Stimulated activated CD4-positive, alpha-beta T cell treated with anti-CD3 and anti-CD28 coated beads, Interleukin-2, amount 100 ng/mL, for 24 hours (primary cell): Measurements from ENCODE around the gene FNTB.

ENCODE experiments used
- DNase-seq, 2 donors: peaks; one replicate each; pipeline ENCODE4 v3.0.0-alpha.2; 2020

Gene FNTB

DNA sequence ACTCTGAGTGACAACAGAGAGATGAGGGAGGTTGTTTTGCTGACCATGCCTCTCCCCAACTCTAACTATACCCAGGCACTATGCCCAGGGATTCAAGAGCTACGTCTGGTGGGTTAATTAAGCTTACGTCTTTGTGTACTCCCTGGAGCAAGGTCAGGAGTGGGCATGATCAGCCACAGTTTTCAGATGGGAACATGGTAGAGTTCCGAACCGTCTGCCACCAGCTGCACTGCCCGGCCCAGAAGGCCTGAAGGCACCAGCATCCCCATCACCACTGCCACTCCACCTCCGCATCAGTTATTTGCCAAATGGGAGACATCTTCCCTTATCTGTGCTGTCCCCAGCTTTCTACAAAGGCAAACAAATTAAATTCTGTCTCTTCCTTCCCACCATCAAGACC lies 33.0 kb upstream of the FNTB start:
- no peak for DNase-seq

DNA sequence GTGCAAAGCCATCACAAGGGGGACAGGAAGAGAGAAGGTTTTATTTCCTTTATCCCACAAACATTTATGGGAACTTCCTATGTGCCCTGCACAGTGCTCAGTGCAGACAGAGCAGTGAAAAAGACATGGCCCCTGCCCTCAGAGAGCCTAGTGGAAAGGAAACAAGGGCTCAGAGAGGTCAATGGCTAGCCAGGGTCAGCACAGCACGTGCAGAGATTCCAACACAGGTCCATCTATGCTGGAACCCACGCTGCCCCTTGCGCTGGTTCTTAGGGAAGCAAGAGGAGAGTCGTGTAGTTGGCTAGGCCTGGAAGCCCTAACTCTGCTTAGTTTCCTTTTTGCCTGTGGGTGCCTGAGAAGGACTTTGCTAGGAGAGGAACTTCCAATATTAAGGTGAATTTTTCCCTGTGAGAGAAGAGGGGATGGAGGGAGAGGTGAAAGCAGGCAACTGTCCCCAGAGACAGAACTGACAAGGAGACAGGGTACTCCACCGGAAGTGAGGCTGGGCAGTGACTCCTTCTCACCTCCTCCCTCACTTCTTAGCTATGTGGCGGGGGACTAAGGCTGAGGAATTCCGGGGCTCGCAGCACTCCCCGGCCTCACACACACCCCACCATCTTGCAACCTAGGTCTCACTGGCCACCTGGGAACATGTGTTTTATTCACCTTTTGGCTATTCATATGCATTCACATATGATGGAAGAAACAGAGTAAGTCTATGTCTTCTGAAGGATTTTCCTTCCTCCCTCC lies 32.0 kb upstream of the FNTB start:
- DNase-seq = no peak

DNA sequence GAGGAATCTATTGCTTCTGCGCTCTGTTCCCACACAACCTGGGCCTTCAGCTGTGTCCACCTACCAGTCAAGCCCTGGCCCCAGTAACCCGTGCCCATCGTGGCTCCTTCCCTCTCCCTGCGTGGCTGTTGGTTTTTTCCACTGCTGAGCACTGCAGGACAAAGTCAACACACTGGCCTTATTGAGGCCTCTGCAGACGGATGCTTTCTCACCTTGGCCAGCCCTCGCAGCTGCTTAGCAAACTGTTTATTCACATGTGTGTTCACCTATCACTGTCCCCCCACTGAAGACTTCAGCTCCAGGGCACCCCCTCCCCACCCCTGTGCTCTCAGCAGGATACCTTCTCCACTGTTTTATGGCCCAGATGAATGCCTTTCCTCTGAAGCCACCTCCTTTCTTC lies 31.4 kb upstream of the FNTB start:
- no peak for DNase-seq

DNA sequence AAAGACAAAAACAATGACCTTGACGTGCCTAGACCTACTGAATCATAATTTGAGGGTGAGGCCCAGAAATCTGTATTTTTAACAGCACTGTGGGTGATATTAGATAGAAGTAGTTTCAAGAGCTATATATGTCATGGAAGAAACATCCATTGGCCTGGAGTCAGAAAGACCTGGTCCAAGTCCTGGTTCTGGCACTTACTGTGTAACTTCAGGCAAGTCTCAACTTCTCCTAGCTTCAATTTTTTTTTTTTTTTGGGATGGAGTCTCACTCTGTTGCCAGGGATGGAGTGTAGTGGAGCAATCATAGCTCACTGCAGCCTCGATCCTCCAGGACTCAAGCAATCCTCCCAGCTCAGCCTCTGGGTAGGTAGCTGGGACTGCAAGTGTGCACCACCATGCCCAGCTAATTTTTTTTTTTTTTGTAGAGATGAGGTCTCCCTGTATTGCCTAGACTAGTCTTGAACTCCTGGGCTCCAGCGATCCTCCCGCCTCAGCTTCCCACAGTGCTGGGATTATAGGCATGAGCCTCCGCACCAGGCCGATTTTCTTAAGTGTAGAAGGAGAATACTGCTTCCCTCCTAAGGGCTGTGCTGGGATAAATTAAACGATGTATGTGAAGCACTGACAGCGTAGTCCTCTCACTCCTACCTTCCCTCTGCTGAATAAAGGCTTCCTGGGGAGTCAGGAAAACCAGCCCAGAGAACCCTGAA lies 29.8 kb upstream of the FNTB start:
- no peak for DNase-seq

DNA sequence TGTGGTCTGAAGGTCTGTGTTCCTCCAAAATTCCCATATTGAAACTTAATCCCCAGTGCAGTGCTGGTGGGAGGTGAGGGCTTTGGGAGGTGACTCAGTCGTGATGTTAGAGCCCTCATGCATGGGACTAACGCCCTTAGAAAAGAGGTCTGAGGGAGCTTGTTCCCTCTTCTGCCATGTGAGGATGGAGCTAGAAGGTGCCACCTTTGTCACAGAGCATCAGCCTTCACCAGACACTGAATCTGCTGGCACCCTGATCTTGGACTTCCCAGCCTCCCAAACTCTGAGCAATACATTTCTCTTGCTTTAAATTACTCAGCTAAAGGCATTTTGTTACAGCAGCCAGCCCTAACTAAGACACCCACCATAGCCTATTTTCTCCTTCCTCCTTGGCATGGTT lies 28.5 kb upstream of the FNTB start:
- no peak for DNase-seq

DNA sequence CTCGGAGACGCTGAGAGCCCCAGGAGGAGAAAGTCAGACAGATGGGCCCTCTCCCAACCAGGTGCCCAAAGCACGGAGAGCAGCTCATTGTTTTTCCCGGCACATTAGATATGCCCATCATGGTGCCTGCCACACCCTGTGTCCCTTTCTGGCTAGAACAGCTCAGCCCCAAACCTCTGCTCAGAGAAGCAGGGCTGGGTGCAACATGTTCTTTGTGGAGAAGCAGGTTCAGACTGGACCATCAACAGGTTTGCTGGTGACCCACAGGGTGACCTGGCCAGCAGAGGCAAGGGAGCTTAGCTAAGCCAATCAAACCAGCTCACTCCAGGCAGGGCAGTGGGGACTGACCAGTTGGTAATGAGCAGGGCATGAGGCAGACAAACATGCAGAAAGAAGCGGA lies 28.0 kb upstream of the FNTB start:
- no peak for DNase-seq

DNA sequence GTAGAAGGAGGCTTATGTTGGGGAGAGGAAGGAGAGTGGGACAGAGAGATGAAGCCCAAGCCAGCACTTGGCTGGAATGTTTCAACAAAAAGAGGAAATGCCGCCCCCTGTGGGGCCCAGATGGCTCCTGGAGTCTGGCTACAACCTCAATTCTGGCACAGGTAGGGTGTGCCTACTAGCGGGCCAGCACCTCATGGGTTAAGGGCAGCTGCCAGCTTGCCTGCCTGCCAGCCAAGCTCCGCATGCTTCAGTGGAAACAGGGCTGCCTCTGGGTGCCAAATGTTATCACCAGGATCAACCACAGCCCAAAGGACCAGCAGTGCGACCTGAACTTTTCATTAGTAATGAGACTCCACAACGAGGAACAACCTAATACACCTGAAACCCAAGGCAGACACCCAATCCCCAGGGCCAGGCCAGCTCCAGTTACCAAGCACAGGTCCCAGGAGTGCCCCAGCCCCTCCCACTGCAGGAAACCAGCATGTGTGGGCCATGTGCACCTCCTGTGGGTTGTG lies 25.9 kb upstream of the FNTB start:
- DNase-seq = no peak

DNA sequence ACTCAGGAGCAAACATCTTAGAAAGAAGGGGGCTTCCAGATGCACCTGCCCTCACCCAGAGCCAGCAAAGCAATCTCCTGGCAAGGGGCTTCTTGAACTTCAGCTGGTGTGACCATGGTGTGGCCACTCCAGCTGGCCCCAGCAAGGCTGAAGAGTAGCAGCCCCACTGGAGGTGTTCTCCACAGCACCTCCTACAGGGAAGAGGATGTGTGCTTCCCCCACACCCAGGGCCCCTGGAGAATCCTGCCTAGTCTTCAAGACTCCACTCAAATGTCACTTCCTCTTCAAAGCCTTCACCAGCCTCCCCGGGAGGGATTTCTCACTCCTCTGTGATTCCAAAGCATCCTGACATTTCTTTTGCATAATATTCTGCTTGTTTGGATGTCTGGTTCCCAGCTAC lies 23.1 kb upstream of the FNTB start:
- no peak for DNase-seq

DNA sequence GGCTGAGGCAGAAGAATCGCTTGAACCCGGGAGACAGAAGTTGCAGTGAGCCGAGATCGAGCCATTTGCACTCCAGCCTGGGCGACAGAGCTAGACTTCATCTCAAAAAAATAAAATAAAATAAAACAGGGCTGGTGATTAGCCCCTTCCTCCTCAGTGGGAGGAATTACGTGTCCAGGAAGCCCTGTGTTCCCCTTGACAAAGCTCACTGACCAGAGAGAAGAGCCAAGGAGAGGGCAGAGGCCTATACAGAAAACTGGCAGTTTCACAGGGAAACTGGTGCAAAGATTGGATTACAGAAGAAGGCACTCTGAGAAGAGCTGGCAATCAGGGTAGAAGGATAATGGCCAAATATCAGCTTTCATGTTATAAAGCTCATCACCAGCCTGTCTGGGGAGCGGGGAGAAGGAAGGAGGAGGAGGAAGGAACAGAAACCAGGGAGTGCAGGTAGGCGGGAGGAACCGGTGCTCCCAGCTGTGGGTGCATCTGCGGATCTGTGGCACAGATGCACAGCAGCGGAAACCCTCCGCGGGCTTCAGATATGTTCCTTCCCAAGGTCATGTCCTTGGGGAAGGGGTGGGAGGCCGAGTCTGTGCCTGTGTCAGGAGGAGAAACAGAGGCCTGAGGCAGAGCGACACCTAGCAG lies 21.2 kb upstream of the FNTB start:
- no peak for DNase-seq

DNA sequence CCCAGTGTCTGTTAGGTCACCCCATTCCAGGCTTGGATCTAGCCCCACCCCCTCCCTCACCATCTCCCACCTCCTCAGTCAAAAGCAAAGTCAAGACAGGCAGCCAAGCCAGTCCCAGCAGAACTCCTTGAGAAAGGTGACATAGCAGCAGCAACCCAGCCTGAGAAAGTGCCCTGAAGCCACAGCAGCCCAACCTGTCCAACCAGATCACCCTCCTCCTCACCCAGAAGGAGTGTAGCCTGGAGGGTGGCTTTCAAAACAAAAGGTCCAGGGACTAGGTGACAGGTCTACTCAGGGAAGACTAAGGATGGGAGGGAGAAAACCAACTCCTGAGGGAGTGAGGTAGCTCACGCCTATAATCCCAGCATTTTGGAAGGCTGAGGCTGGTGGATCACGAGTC lies 19.7 kb upstream of the FNTB start:
- DNase-seq = no peak

DNA sequence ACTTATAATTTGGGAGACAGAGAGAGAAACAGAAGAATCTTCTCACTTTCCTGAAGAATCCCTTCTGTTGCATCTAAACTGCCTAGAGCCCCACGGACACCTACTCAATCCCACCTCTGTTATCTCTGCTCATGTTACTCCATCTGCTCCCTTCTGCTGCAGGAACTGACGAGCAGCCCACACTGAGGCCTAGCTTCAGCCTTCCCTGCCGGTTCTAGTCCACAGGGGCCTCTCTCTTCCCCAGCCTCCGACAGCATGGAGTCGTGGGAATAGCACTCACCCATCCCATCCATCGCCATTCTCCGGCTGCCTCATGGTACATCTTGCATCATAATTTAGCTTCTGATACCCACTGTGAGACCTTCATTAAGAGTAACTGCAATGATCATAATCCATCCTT lies 18.5 kb upstream of the FNTB start:
- DNase-seq = no peak

DNA sequence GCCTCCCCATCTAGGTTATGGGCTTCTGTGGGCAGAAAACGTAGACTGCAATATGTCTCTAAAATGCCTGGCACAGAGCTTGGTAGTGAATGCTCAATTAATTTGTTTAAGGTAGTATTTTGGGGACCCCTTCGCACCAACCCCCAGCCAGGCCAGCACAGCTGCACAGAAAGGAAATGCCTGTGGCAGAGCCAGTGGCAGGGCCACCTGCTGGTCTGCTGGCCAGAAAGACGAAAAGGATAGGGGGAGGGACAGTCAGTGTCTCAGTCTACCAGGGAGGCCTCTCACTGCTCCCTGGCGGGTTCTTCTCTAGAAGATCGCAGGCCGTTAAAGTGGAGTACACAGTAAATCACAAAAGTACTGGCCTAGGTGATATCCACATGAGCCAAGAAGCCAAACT lies 18.0 kb upstream of the FNTB start:
- no peak for DNase-seq

DNA sequence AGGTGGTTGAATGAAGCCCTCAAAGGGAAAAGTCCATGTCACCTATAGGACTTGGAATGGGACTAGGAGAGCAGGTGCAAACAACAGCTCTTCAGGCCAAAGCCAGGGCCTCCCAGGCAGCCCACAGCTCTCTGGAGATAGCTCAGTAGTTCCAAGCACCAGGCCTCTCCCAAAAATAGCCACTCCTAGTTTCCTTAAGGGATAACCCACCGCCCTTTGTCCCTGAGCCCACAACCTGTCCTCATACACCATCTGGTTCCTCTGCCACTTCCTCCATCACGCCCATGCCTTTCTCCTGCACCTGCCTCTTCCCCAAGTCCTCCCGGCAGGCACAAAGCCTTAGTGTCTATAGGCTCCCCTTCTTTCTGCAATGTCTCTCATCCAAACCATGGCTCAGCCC lies 16.7 kb upstream of the FNTB start:
- no peak for DNase-seq

DNA sequence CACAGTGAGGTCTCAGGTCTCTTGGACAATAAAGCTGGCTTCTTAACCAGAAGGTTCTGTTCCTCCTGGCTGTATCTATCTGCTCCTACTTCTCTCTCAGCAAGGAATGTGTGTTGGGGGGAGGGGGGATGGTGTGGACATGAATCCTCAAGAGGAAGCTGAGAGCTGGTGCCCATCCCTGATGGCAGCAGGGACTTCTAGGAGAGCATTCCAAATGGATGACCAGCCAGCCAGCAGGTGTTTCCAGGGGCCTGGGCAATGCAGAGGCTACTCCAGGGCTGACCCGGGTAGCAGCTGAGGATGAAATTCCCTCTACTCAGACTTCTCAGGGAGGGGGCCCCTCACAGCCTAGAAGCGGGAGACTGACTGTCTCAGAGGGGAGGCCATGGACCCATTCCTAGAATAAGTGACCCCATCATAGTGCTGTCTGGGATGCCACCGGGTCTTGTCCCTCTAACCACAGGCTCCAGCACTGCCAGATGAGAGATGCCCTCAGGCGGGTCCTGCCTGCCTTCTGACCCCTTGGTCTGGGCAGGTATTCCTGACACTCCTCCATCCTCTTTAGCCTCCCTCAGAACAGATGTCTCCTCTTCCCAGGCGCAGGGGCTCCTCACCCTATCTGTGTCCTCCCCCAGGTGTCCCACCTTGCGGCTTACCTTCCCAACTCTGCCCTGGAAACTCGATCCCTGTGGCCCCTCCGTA lies 15.8 kb upstream of the FNTB start:
- no peak for DNase-seq

DNA sequence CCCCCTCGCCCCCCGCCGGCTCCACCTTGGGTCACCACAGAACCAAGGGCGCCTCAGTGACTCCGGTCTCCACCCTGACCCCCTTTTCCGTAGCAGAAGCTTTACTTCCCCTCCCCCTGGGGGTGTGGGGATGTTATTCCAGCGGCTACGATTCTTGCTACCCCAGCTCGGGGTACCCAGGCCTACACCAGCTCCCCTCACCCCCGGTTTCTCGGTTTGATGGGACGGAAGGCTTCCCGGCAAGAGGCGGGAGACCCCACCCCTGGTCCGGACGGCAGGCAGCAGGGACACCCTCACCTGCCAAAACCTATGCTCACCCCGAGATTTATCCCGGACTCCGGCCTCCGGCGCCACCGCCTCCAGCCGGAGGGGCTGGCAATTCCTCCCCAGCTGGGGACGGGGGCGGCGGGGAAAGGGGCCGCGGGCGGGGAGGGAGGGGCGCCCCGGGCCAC lies 15.2 kb upstream of the FNTB start:
- peak in 1 of 2 donors; percentile 7 for DNase-seq

DNA sequence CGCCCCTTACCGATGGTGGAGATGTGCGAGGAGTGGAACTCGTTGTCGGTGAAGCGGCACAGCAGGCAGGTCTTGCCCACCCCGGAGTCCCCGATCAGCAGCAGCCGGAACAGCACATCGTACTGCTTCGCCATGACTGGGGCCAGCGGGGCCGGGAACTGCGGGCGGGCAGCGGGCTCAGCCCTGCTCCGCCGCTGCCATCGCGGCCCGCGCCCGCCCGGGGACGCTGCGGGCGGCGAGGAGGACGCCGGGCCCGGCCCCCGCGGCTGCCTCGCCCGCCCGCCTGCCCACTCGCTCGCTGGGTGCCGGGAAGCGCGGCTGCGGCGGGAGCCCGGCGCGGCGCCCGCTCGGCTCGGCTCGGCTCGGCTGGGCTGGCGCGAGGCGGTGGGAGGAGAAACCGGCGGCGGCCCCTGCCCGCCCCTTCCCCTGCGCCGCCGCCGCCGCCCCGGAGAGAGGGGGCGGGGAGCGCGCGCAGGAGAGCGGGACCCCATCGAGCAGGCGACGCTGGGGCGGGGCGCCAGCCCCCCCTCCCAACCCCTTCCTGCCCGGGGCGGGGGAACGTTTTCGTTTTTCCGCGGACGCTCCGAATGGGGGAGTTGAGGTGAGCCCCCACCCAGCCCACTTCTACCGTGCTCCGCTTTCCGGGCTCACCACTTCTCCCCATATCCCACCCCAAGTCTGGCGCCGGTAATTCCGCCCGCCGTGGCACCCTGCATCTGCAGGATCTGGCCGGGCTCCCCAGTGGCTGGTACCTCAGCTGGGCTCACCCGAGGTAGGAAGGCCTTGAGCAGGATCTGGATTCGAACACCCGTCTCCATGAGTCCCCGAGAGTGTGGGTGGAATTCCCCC lies 14.5 kb upstream of the FNTB start, which contains the start of gene RAB15:
Gene RAB15, minus strand, starts transcription at position 394 of the 849 bp plus-strand sequence. Its CDS starts 260 bp downstream, at position 134.
- DNase-seq = peak; percentile 41 to 44

DNA sequence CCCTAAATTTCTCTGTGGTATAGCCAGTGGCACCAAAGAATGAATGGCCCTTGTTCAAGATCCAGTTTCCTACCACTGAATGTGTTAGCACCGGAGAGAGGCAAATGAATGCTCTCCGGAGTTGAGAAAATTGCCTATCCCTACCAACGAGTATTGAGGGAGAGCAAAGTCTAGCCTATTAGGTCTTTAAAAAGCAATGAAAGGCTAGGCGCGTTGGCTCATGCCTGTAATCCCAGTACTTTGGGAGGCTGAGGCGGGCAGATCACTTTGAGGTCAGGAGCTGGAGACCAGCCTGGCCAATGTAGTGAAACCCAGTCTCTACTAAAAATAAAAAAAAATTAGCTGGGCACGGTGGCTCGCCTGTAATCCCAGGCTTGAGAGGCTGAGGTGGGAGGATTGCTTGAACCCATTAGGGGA lies 13.7 kb upstream of the FNTB start:
- no peak for DNase-seq

DNA sequence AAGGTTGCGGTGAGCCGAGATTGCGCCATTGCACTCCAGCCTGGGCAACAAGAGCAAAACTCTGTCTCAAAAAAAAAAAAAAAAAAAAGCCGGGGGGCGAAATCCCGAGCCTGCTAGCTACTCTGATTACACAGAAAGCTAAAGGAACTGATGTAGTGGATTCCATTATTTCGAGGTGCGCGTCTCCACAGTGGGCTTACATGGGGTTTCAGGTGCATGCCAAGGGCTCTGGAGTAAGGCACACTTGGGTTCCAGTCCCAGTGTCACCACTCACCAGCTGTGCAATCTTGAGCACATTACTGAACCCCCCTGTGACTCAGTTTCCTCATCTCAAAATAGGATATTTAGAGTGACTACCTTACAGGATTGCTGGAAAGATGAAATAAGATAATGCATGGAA lies 12.9 kb upstream of the FNTB start:
- no peak for DNase-seq

DNA sequence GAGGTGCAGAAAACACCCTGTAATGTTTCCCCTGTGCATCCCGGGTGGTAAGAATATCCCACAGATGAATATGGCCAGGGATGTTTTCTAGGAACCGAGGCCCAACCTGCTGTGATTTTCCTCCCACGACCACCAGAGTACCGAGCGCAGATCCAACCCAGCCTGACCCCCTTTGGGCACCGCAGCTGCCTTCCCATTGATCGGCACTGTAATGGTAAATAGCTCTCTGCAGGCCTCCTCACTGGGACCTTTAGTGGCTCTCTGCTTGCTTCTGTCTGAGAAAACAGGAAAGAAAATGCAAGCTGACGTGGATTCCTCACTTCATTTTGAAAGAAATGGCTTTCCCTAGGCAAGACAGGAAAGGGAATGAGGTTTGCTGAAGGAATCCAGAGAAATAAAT lies 12.1 kb upstream of the FNTB start:
- no peak for DNase-seq

DNA sequence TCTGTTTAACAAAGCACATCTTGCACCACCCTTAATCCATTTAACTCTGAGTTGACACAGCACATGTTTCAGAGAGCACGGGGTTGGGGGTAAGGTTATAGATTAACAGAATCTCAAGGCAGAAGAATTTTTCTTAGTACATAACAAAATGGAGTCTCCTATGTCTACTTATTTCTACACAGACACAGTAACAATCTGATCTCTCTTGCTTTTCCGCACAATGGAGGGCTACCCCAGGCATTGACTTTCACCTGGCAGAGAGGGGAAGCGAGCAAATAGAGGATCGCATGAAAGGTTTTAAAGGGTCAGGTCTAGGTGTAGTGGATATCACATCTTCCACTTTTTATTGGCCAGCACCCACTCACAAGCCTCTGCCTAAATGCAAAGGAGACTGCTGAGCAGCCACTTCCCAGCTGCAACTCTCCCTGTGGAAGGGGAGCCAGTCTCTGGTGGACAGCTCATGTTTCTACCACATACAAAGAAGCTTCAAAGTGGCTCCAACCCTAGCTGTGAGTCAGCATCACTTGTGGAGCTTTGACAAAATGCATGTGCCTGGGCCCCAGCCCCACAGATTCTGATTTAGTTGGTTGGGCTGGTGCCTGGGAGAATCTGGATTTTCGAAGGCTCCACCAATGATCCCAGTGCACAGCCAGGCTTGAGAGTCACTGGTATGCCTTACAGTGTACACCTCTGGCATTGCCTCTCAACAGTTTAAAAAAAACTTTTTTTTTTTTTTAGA lies 7.2 kb upstream of the FNTB start:
- DNase-seq = no peak
